H1 (cell line): ENCODE measurements around the gene AHI1. TPM values are rescaled to one million over a fixed set of nuclear protein-coding genes. Genes with fewer than 3 reads are reported as not detected.

ENCODE experiments used
- CBX5 ChIP-seq: fragments of 300-800, 300-1000 bp; sonication (generic); IDR thresholded peaks from 2 replicates; pipeline ENCODE4 v1.7.1; 2016; ENCODE audit warnings: antibody characterized with exemption, low read length, low read depth
- CBX8 ChIP-seq: fragments of 300-800, 300-1000 bp; sonication (generic); IDR thresholded peaks from 2 replicates; pipeline ENCODE4 v1.7.1; 2016; ENCODE audit warnings: low read depth, low read length, borderline replicate concordance
- JUN ChIP-seq: IDR thresholded peaks from 2 replicates; pipeline ENCODE4 v1.6.1; 2011; ENCODE audit warnings: low read depth, mild to moderate bottlenecking, improper control_type of control experiment, low read length
- SP1 ChIP-seq: IDR thresholded peaks from 2 replicates; pipeline ENCODE4 v1.6.1; 2011; ENCODE audit warnings: low read depth, low read length
- polyA plus RNA-seq, 7 experiments: library from polyadenylated mRNA; depleted of rRNA in 3 of 7; stranded (reverse) in 5 of 7; unstranded in 2 of 7; fragments of >200 nt in 5 of 7; fragments of 200-250 nt in 2 of 7; gene quantifications; 1 replicate in 5 of 7; 2 replicates in 1 of 7; 4 replicates in 1 of 7; pipeline versions ENCODE4 v1.2.1 to v1.2.3, GENCODE V29; 2011 to 2013; ENCODE audit warnings: missing spikeins in 2 of 7, mixed read lengths in 2 of 7
- total RNA-seq: library from RNA; stranded (reverse); fragmentation: NEBNext Ultra II Directional; extraction: Animal tissue kit (Norgen Biotek cat#: 25700); gene quantifications from 2 replicates; pipeline ENCODE4 v1.2.1, GENCODE V29; 2021
- TF ChIP-seq, protein P1 (sequence below): fragments of 300-600 bp; sonication (generic); IDR thresholded peaks from 2 replicates; pipeline ENCODE4 v1.7.1; 2012; ENCODE audit warnings: low read length, moderate library complexity, mild to moderate bottlenecking, inconsistent platforms; ENCODE audit not compliant: insufficient replicate concordance
- TF ChIP-seq, protein P2 (sequence below): IDR thresholded peaks from 2 replicates; pipeline ENCODE4 v1.6.1; 2012; ENCODE audit warnings: low read length, inconsistent platforms

The AHI1 gene
- total and polyA plus RNA-seq, 2 of the 8 experiments (the other 6 are each of a cell fraction or from before 2014, with no cell fraction given), result 4.2 to 19.6 TPM

DNA sequence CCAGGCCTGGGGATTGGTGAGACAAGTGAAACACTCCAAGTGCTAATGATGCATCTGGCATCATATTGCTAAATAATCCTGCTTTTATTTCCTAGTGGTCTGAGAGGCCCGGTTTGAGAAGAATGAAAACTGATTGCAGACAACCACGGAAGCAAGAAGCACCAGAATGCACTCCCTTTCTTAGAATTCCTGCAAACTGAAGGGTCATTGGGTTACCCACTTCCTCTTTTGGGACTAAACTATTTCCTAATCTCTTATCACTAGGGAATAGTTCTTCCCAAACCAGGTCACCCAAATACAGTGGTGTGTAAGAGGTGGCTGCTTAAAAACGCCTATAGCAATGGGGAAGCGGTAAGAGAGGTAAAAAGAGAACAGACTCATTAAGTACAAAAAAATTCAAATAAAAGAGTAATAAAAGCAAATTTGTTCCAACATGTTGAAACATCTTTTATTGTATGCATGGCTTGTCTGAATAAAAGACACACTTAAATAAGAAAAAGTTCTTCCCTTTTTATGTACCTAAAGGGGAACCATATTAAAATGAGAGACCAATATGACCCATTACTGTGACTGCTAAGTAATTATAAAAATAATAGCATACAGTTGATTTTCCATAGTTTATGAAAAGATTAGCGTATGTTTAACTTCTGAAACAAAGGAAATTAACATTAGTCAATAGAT lies 190.7 kb downstream of the AHI1 start (continued):
- TF ChIP-seq CBX8, result no peak
- no peak for TF ChIP-seq SP1
- TF ChIP-seq, protein P1, sequence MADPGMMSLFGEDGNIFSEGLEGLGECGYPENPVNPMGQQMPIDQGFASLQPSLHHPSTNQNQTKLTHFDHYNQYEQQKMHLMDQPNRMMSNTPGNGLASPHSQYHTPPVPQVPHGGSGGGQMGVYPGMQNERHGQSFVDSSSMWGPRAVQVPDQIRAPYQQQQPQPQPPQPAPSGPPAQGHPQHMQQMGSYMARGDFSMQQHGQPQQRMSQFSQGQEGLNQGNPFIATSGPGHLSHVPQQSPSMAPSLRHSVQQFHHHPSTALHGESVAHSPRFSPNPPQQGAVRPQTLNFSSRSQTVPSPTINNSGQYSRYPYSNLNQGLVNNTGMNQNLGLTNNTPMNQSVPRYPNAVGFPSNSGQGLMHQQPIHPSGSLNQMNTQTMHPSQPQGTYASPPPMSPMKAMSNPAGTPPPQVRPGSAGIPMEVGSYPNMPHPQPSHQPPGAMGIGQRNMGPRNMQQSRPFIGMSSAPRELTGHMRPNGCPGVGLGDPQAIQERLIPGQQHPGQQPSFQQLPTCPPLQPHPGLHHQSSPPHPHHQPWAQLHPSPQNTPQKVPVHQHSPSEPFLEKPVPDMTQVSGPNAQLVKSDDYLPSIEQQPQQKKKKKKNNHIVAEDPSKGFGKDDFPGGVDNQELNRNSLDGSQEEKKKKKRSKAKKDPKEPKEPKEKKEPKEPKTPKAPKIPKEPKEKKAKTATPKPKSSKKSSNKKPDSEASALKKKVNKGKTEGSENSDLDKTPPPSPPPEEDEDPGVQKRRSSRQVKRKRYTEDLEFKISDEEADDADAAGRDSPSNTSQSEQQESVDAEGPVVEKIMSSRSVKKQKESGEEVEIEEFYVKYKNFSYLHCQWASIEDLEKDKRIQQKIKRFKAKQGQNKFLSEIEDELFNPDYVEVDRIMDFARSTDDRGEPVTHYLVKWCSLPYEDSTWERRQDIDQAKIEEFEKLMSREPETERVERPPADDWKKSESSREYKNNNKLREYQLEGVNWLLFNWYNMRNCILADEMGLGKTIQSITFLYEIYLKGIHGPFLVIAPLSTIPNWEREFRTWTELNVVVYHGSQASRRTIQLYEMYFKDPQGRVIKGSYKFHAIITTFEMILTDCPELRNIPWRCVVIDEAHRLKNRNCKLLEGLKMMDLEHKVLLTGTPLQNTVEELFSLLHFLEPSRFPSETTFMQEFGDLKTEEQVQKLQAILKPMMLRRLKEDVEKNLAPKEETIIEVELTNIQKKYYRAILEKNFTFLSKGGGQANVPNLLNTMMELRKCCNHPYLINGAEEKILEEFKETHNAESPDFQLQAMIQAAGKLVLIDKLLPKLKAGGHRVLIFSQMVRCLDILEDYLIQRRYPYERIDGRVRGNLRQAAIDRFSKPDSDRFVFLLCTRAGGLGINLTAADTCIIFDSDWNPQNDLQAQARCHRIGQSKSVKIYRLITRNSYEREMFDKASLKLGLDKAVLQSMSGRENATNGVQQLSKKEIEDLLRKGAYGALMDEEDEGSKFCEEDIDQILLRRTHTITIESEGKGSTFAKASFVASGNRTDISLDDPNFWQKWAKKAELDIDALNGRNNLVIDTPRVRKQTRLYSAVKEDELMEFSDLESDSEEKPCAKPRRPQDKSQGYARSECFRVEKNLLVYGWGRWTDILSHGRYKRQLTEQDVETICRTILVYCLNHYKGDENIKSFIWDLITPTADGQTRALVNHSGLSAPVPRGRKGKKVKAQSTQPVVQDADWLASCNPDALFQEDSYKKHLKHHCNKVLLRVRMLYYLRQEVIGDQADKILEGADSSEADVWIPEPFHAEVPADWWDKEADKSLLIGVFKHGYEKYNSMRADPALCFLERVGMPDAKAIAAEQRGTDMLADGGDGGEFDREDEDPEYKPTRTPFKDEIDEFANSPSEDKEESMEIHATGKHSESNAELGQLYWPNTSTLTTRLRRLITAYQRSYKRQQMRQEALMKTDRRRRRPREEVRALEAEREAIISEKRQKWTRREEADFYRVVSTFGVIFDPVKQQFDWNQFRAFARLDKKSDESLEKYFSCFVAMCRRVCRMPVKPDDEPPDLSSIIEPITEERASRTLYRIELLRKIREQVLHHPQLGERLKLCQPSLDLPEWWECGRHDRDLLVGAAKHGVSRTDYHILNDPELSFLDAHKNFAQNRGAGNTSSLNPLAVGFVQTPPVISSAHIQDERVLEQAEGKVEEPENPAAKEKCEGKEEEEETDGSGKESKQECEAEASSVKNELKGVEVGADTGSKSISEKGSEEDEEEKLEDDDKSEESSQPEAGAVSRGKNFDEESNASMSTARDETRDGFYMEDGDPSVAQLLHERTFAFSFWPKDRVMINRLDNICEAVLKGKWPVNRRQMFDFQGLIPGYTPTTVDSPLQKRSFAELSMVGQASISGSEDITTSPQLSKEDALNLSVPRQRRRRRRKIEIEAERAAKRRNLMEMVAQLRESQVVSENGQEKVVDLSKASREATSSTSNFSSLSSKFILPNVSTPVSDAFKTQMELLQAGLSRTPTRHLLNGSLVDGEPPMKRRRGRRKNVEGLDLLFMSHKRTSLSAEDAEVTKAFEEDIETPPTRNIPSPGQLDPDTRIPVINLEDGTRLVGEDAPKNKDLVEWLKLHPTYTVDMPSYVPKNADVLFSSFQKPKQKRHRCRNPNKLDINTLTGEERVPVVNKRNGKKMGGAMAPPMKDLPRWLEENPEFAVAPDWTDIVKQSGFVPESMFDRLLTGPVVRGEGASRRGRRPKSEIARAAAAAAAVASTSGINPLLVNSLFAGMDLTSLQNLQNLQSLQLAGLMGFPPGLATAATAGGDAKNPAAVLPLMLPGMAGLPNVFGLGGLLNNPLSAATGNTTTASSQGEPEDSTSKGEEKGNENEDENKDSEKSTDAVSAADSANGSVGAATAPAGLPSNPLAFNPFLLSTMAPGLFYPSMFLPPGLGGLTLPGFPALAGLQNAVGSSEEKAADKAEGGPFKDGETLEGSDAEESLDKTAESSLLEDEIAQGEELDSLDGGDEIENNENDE, result no peak
- TF ChIP-seq, protein P2, sequence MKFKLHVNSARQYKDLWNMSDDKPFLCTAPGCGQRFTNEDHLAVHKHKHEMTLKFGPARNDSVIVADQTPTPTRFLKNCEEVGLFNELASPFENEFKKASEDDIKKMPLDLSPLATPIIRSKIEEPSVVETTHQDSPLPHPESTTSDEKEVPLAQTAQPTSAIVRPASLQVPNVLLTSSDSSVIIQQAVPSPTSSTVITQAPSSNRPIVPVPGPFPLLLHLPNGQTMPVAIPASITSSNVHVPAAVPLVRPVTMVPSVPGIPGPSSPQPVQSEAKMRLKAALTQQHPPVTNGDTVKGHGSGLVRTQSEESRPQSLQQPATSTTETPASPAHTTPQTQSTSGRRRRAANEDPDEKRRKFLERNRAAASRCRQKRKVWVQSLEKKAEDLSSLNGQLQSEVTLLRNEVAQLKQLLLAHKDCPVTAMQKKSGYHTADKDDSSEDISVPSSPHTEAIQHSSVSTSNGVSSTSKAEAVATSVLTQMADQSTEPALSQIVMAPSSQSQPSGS, result no peak
- TF ChIP-seq CBX5, result no peak
- TF ChIP-seq JUN, result no peak
